Astrocyte of the spinal cord (primary cell): Measurements from ENCODE around the gene ARHGAP26.

Source experiments
- DNase-seq: peaks from one replicate; pipeline ENCODE4 v3.0.0; 2011; ENCODE audit warnings: low read depth, low spot score
- H3K4me3 ChIP-seq: 2 replicates; pipeline ENCODE4 v1.5.1; 2011; ENCODE audit warnings: low read depth, mild to moderate bottlenecking, low read length, moderate library complexity
- CTCF ChIP-seq: IDR thresholded peaks from 2 replicates; pipeline ENCODE4 v1.5.1; 2012; ENCODE audit warnings: low read depth, mild to moderate bottlenecking, low read length, inconsistent platforms
- in situ Hi-C: cut with HindIII; loops from 2 replicates; pipeline ENCODE4 v1.10.0; 2017; ENCODE audit warnings: low sequenced_read_pairs

ARHGAP26 gene

GRCh38 chr5:142845954-142846398 is 75.8 kb downstream of the ARHGAP26 start:
- TF ChIP-seq CTCF, result no peak
- H3K4me3 ChIP-seq, result no peak overlapping the region
- in situ Hi-C loops, result no loop called here
- DNase-seq, result no peak

GRCh38 chr5:142846406-142846805 is 76.2 kb downstream of the ARHGAP26 start:
- H3K4me3 ChIP-seq, result no peak overlapping the region
- no peak for TF ChIP-seq CTCF
- no peak for DNase-seq
- in situ Hi-C loops, result no loop called here

GRCh38 chr5:142847898-142848790 is 78.0 kb downstream of the ARHGAP26 start:
- peak; percentile 21 for DNase-seq
- no peak for TF ChIP-seq CTCF
- in situ Hi-C loops, result no loop called here
- H3K4me3 ChIP-seq, result no peak overlapping the region

- H3K4me3 ChIP-seq, result no peak overlapping the region
- DNase-seq, result no peak
- in situ Hi-C loops, result no loop called here
- no peak for TF ChIP-seq CTCF
Measured at GRCh38 chr5:142849466-142849865, 79.3 kb downstream of the ARHGAP26 start.

GRCh38 chr5:142849880-142850279 is 79.7 kb downstream of the ARHGAP26 start:
- in situ Hi-C loops, result no loop called here
- no peak for DNase-seq
- TF ChIP-seq CTCF, result no peak
- H3K4me3 ChIP-seq, result no peak overlapping the region

GRCh38 chr5:142851731-142852130 is 81.6 kb downstream of the ARHGAP26 start:
- TF ChIP-seq CTCF, result no peak
- no peak overlapping the region for H3K4me3 ChIP-seq
- DNase-seq, result no peak
- in situ Hi-C loops, result no loop called here
